GM23248 (cell line): ENCODE results near the gene CASK.

Experiments
- EZH2 ChIP-seq: fragments of 200-600 bp; sonication (generic); IDR thresholded peaks from 2 replicates; pipeline ENCODE4 v1.6.1; 2018; ENCODE audit warnings: antibody characterized with exemption, mild to moderate bottlenecking; ENCODE audit not compliant: insufficient read depth, poor library complexity, severe bottlenecking
- EZH2phosphoT487 ChIP-seq: fragments of 200-600 bp; sonication (generic); IDR thresholded peaks from 2 replicates; pipeline ENCODE4 v1.6.1; 2018; ENCODE audit warnings: antibody characterized with exemption, moderate library complexity, mild to moderate bottlenecking, low read depth; ENCODE audit not compliant: insufficient read depth

GRCh38 chrX:41672643-41673042, 250.7 kb downstream of the CASK start:
- TF ChIP-seq EZH2 (no peak), EZH2phosphoT487 (no peak)
